GM12872 (cell line): ENCODE data around the gene IL21.

Source experiments
- TF ChIP-seq, protein P1 (sequence below): IDR thresholded peaks from 3 replicates; pipeline ENCODE4 v1.5.1; 2011; ENCODE audit warnings: low read depth, mild to moderate bottlenecking, low read length, moderate library complexity; ENCODE audit not compliant: insufficient read depth

Gene IL21

DNA sequence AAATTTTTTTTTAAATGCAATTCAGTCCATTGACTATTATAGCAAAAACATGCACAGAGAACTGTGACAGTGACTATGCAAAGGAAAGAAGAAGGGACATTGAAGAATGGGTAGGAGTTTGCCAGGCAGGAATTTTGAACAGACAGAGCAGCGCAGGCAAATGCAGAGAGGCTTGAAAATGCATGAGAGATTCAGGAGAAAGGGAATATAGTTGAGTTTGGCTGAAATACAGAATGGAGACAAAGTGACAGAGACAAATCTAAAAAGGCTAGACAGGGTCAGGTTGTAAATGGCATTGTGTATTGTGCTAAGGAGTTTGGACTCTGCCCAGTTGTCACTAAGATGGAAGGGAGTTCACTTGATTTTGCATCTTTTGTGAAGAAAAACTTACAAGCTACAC, 42.4 kb upstream of the IL21 start:
- TF ChIP-seq, protein P1, sequence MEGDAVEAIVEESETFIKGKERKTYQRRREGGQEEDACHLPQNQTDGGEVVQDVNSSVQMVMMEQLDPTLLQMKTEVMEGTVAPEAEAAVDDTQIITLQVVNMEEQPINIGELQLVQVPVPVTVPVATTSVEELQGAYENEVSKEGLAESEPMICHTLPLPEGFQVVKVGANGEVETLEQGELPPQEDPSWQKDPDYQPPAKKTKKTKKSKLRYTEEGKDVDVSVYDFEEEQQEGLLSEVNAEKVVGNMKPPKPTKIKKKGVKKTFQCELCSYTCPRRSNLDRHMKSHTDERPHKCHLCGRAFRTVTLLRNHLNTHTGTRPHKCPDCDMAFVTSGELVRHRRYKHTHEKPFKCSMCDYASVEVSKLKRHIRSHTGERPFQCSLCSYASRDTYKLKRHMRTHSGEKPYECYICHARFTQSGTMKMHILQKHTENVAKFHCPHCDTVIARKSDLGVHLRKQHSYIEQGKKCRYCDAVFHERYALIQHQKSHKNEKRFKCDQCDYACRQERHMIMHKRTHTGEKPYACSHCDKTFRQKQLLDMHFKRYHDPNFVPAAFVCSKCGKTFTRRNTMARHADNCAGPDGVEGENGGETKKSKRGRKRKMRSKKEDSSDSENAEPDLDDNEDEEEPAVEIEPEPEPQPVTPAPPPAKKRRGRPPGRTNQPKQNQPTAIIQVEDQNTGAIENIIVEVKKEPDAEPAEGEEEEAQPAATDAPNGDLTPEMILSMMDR: no peak

DNA sequence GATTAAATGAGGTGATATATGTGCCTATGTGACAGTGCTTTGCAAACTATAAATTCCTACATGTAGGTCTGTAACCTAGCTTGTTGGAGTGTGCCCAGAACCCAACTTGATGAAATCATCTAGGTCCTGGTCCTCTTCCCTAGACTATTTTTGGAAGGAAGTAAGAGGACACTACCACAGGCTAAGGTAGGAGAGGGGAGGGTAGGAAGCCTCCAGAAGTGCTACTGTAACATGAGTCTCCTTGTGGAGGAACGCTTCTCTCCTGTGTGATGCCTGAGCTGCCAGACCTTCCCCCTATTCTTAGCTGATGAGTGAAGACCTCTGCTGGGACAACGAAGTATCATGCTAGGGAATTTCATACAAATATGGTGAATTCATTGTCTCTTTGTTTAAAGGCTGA, 41.8 kb upstream of the IL21 start:
- TF ChIP-seq, protein P1: no peak

DNA sequence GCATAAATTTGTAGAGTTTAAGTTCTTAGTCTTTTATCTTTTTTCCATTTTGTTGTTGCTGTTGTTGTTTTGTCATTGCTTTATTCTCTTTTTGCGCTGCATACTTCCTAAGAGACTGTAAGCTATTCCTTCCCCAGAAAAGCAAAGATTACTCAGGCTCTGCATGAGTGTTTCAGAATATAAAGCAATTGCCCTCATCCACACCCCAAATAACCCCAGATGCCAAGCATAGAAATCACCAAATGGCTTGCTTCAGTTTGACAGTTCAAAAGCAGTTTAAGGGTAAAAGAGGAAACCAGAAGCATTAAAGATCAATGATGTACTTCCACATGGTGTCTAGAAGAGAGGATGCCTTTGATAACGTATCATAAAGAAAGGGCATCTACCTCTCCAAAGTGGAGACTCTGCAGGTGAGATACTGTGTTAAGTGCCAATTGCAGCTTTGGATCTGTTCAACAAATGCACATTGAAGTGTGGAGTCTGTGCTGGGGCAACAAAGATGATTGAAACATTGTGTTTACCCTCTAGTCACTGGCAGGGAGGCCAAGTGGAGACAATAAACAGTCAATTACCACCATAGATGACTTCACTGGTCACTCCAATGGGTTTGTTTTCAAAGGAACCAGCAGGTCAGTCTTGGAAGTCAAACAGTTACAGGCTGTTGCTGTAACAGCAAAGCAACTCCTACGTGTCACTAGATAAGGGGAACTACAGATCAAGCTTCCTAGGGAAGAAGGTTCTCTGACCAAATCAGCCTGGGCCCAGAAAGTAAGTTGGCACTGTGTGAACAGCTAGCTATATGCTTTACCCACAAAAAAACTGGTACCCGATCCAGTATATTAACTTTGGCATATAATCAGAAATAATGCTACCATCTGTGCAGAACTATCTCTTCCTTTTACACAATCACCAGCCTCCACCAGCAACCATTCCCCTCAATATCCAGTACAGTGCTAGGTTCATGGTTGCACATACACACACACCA, 40.6 kb upstream of the IL21 start:
- TF ChIP-seq, protein P1: no peak

DNA sequence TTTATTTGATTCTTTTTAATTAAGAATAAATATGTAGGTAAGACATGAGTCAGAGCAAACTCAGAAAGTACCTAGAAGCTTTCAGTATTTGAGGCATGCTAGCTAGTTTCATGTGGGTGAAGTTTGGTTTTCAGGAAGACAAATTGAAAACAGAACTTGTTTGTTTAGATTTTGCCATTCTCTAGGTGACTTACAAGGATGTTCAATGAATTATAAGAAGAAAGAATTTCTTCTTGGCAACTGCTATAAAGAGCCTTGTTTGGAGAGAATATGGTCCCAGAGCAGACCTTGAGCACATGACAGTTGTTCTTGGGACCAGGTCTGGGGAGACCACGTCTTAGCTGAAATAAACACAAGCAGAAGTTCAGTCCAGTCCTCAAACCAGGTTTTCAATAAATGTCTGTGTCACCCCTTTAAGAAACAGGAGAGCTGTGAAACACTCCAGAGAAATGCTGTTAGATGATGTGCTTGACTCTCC, 38.0 kb upstream of the IL21 start:
- TF ChIP-seq, protein P1: no peak

DNA sequence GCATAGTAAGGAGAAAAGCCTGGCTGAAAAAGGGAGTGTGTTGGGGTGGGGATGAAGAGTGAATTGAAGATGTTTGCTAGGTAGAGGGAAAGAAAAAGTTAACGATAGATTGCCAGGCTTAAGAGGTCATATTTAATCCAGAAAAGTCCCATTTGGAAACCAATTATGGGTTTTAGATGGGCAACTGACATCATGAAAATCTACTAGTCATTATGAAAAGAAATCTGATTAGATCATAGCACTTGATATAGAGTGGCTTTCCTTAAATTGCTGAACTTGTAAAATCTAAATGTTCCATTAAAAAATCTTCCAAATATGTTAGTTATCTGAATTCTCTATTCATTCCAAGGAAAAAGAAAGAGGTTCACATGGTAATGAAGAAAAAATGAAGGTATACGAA, 37.5 kb upstream of the IL21 start:
- TF ChIP-seq, protein P1: no peak

DNA sequence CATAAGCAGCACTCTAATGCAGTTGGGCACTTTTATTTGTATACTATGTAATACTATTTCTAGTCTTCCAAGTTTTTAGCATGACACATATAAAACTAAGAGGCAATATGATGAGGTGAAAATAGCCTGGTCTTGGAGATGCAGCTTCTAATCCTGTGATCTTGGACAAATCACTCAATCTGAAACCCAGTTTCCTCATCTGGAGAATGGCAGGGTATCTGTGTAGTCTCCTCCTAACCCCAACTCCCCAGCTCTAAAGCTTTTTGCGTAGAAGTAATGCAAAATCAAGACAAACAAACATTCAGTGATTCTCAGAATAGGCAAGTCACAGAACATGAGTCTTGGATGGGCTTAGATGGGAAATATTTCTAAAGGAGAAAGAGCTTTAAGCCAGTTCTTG, 36.7 kb upstream of the IL21 start:
- TF ChIP-seq, protein P1: no peak

DNA sequence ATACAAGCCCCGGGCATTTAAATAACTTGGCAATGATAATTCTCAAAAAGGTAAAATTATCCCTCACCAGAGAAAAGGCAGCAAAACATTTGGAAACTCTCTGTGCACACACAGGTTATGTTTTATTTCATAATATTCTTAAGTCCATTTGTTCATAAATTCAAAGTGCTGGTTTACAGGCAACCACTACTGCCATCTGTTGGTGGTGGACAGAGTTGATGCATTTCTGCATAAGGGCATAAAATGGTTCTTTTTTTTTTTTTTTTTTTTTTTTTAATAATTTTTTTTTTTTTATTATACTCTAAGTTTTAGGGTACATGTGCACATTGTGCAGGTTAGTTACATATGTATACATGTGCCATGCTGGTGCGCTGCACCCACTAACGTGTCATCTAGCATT, 31.5 kb upstream of the IL21 start:
- TF ChIP-seq, protein P1: peak; percentile 55
